K562 (cell line): ENCODE results near the gene RBM28. TPM values are rescaled to one million over a fixed set of nuclear protein-coding genes. Genes with fewer than 3 reads are reported as not detected.
A peak's percentile ranks its signal among the peaks of the same experiment; 100 is the strongest.

Source experiments
- ARID1B ChIP-seq: fragments of 450-650 bp; IDR thresholded peaks from 2 replicates; pipeline ENCODE4 v1.6.1; 2016; ENCODE audit warnings: antibody characterized with exemption, mild to moderate bottlenecking, inconsistent platforms
- CBFA2T2 ChIP-seq: fragments of 450-650 bp; conservative IDR thresholded peaks from 2 replicates; pipeline ENCODE4 v1.6.1; 2017; ENCODE audit warnings: mild to moderate bottlenecking
- DPF2 ChIP-seq: fragments of 450-650 bp; IDR thresholded peaks from 2 replicates; pipeline ENCODE4 v1.6.1; 2016
- HDAC2 ChIP-seq: fragments of 450-650 bp; IDR thresholded peaks from 2 replicates; pipeline ENCODE4 v1.6.1; 2016; ENCODE audit warnings: mild to moderate bottlenecking
- KDM1A ChIP-seq, 2 experiments: fragments of 450-650 bp; IDR thresholded peaks; 2 replicates each; pipeline ENCODE4 v1.6.1; 2016; ENCODE audit warnings: mild to moderate bottlenecking in 2 of 2
- KHSRP ChIP-seq: fragments of 450-650 bp; IDR thresholded peaks from 2 replicates; pipeline ENCODE4 v1.6.1; 2017
- MAFG ChIP-seq: fragments of 450-650 bp; conservative IDR thresholded peaks from 2 replicates; pipeline ENCODE4 v1.6.1; 2016; ENCODE audit warnings: missing genetic modification characterization, missing compliant biosample characterization
- MLLT1 ChIP-seq, 2 experiments: fragments of 450-650 bp; IDR thresholded peaks; 2 replicates each; pipeline ENCODE4 v1.6.1; 2016
- NCOR1 ChIP-seq: fragments of 450-650 bp; IDR thresholded peaks from 2 replicates; pipeline ENCODE4 v1.6.1; 2016; ENCODE audit warnings: mild to moderate bottlenecking, moderate library complexity
- ZBTB8A ChIP-seq: fragments of 450-650 bp; IDR thresholded peaks from 2 replicates; pipeline ENCODE4 v1.6.1; 2018; ENCODE audit warnings: mild to moderate bottlenecking, moderate library complexity; ENCODE audit not compliant: partially characterized antibody
- ZBTB9 ChIP-seq: fragments of 450-650 bp; formaldehyde crosslinking; IDR thresholded peaks from 2 replicates; pipeline ENCODE4 v1.4.0; 2020; ENCODE audit warnings: mild to moderate bottlenecking, moderate library complexity
- ZNF165 ChIP-seq: fragments of 250-450 bp; sonication (Bioruptor Pico); IDR thresholded peaks from 2 replicates; pipeline ENCODE4 v1.4.0; 2020; ENCODE audit warnings: borderline replicate concordance
- polyA plus RNA-seq, 8 experiments: library from polyadenylated mRNA; depleted of rRNA in 4 of 8; stranded (reverse) in 5 of 8; unstranded in 3 of 8; fragments of >200 nt; fragmentation: Nextera tagmentation in 2 of 8; fragmentation: Illumina TruSeq in 1 of 8; extraction: Ambion mirVana in 2 of 8; extraction: Trizol in 1 of 8; gene quantifications; 2 replicates each; pipeline versions ENCODE4 v1.2.1 to v1.2.3, GENCODE V29; 2011 to 2014; ENCODE audit warnings: inconsistent platforms in 1 of 8, missing spikeins in 1 of 8
- total RNA-seq, 7 experiments: library from RNA; depleted of rRNA in 6 of 7; stranded (reverse); fragments of >200 nt in 6 of 7; fragmentation: Illumina TruSeq in 2 of 7; extraction: Trizol in 2 of 7; gene quantifications; 2 replicates each; pipeline versions ENCODE4 v1.2.1 to v1.2.3, GENCODE V29; 2011 to 2021; ENCODE audit warnings: low replicate concordance in 1 of 7
- TF ChIP-seq, protein P1 (sequence below): fragments of 450-650 bp; IDR thresholded peaks from 2 replicates; pipeline ENCODE4 v1.6.1; 2018; ENCODE audit not compliant: partially characterized antibody
- TF ChIP-seq, protein P2 (sequence below), 2 experiments: fragments of 450-650 bp; conservative IDR thresholded peaks; 2 replicates each; pipeline ENCODE4 v1.6.1; 2017; ENCODE audit warnings: mild to moderate bottlenecking in 2 of 2, moderate library complexity in 2 of 2

RBM28 gene
- total and polyA plus RNA-seq, 9 of the 15 experiments (the other 6 are each of a cell fraction or from before 2014, with no cell fraction given): 65.8 to 213 (median 138) TPM

DNA sequence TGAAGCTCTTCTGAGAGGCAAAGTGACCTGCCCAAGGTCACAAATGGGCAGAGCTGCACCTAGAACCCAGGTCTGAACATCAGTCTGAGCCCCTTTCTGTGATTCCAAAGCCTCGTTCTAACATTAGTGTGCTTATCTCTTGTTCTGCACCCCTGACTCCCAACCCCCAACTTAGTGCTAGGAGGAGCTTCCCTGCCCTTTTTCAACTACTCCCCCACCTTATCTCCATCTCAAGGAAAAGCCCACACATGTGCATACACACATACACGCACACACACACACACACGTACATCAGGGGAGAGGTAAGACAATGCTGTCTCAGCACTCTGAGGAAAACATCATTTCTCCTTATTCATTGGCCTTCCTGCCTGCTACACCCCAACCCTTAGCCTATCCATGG is 9.5 kb upstream of the RBM28 start (continued):
- TF ChIP-seq ZBTB9 (CRISPR knock-in tag): no peak
- TF ChIP-seq MAFG: peak; percentile 91
- TF ChIP-seq ZNF165 (CRISPR knock-in tag): no peak
- TF ChIP-seq NCOR1: peak; percentile 57
- no peak for TF ChIP-seq ZBTB8A
- TF ChIP-seq HDAC2: peak; percentile 76
- TF ChIP-seq, protein P1, sequence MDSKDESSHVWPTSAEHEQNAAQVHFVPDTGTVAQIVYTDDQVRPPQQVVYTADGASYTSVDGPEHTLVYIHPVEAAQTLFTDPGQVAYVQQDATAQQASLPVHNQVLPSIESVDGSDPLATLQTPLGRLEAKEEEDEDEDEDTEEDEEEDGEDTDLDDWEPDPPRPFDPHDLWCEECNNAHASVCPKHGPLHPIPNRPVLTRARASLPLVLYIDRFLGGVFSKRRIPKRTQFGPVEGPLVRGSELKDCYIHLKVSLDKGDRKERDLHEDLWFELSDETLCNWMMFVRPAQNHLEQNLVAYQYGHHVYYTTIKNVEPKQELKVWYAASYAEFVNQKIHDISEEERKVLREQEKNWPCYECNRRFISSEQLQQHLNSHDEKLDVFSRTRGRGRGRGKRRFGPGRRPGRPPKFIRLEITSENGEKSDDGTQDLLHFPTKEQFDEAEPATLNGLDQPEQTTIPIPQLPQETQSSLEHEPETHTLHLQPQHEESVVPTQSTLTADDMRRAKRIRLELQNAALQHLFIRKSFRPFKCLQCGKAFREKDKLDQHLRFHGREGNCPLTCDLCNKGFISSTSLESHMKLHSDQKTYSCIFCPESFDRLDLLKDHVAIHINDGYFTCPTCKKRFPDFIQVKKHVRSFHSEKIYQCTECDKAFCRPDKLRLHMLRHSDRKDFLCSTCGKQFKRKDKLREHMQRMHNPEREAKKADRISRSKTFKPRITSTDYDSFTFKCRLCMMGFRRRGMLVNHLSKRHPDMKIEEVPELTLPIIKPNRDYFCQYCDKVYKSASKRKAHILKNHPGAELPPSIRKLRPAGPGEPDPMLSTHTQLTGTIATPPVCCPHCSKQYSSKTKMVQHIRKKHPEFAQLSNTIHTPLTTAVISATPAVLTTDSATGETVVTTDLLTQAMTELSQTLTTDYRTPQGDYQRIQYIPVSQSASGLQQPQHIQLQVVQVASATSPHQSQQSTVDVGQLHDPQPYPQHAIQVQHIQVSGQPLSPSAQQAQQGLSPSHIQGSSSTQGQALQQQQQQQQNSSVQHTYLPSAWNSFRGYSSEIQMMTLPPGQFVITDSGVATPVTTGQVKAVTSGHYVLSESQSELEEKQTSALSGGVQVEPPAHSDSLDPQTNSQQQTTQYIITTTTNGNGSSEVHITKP: peak; percentile 10
- TF ChIP-seq KDM1A (IDR thresholded peaks at IDR 0.05): peak; percentile 78 to 85
- TF ChIP-seq CBFA2T2: peak; percentile 71
- TF ChIP-seq KHSRP: 0 out of 2 replicates have a peak, but pooled peaks have one; percentile 59
- TF ChIP-seq MLLT1 (IDR thresholded peaks at IDR 0.05): 0 out of 4 replicates have a peak, but pooled peaks have one; percentile 51 to 53
- TF ChIP-seq DPF2: peak; percentile 86
- TF ChIP-seq, protein P2, sequence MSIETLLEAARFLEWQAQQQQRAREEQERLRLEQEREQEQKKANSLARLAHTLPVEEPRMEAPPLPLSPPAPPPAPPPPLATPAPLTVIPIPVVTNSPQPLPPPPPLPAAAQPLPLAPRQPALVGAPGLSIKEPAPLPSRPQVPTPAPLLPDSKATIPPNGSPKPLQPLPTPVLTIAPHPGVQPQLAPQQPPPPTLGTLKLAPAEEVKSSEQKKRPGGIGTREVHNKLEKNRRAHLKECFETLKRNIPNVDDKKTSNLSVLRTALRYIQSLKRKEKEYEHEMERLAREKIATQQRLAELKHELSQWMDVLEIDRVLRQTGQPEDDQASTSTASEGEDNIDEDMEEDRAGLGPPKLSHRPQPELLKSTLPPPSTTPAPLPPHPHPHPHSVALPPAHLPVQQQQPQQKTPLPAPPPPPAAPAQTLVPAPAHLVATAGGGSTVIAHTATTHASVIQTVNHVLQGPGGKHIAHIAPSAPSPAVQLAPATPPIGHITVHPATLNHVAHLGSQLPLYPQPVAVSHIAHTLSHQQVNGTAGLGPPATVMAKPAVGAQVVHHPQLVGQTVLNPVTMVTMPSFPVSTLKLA (conservative IDR thresholded peaks at IDR 0.05): peak in 1 of 2 experiments; percentile 59; a peak in 2 of 4 replicates
- peak; percentile 88 for TF ChIP-seq ARID1B
